Neural progenitor cell (in vitro differentiated cells): ENCODE data around the gene TSPAN3.

Experiments used
- EZH2 ChIP-seq: fragments of 200-600 bp; sonication (generic); IDR thresholded peaks from 2 replicates; pipeline ENCODE4 v1.6.1; 2017; ENCODE audit warnings: antibody characterized with exemption, mild to moderate bottlenecking, moderate library complexity
- EZH2phosphoT487 ChIP-seq: fragments of 200-600 bp; sonication (generic); IDR thresholded peaks from 2 replicates; pipeline ENCODE4 v1.6.1; 2017; ENCODE audit warnings: antibody characterized with exemption
- TF ChIP-seq, protein P1 (sequence below): fragments of 200-600 bp; sonication (generic); IDR thresholded peaks from 2 replicates; pipeline ENCODE4 v1.5.1; 2017; ENCODE audit warnings: antibody characterized with exemption, mild to moderate bottlenecking

DNA sequence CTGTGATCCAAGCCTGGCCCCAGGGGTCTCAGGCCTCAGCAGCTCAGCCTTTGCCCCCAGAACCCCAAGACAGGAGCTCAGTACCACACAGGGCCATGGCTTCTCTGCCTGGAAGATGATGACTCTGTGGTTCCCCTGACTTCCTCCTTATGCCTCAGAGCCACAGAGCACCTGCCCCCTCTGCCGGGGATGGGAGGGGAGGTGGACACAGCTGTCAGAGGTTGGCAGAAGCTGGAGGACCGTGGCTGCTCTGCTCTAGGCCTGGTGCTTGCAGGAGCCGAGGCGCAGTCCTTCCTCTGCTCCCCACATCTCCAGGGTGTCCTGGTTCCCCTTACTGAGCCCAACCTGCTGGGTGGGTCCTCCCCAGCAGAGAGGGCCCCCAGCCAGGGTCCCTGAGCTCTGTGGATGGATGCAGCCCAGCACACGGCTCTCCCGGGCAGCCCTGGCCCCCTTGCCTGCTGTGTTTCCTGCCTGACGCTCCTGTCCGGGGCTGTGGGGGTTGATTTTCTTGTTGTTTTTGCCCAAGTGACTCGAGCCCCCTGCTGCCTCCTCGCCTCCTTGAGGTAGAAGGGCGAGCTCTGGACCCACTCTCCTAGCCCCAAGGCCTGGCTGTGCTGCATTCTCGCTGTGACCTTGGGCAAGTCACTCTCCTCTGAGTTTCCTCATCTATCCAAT is 39.4 kb downstream of the TSPAN3 start:
- TF ChIP-seq, protein P1, sequence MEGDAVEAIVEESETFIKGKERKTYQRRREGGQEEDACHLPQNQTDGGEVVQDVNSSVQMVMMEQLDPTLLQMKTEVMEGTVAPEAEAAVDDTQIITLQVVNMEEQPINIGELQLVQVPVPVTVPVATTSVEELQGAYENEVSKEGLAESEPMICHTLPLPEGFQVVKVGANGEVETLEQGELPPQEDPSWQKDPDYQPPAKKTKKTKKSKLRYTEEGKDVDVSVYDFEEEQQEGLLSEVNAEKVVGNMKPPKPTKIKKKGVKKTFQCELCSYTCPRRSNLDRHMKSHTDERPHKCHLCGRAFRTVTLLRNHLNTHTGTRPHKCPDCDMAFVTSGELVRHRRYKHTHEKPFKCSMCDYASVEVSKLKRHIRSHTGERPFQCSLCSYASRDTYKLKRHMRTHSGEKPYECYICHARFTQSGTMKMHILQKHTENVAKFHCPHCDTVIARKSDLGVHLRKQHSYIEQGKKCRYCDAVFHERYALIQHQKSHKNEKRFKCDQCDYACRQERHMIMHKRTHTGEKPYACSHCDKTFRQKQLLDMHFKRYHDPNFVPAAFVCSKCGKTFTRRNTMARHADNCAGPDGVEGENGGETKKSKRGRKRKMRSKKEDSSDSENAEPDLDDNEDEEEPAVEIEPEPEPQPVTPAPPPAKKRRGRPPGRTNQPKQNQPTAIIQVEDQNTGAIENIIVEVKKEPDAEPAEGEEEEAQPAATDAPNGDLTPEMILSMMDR, result no peak
- TF ChIP-seq EZH2 (no peak), EZH2phosphoT487 (no peak)
